ENCODE measurements around the gene TBC1D20.

The TBC1D20 gene

GRCh38 chr20:420166-420620, 42.1 kb downstream of the TBC1D20 start:
- TF ChIP-seq TAF1 (IDR thresholded peaks at IDR 0.05; ENCODE audit: borderline replicate concordance, insufficient read depth, low read length) = no peak
- no peak for TF ChIP-seq FOXP2 (optimal IDR thresholded peaks at IDR 0.05; ENCODE audit: borderline replicate concordance, extremely low read depth, extremely low read length, insufficient read depth)
- no peak for TF ChIP-seq POLR2AphosphoS5 (IDR thresholded peaks at IDR 0.05; ENCODE audit: low read depth, low read length)
- no peak for TF ChIP-seq SIN3A (IDR thresholded peaks at IDR 0.05; ENCODE audit: borderline replicate concordance, insufficient read depth, low read length)

GRCh38 chr20:419556-420165, 42.7 kb downstream of the TBC1D20 start:
- TF ChIP-seq POLR2AphosphoS5 (IDR thresholded peaks at IDR 0.05; ENCODE audit: low read depth, low read length) (no peak), SIN3A (IDR thresholded peaks at IDR 0.05; ENCODE audit: borderline replicate concordance, insufficient read depth, low read length) (no peak), REST (IDR thresholded peaks at IDR 0.05; ENCODE audit: insufficient read depth in 1 of 2, low read depth in 2 of 2, low read length in 2 of 2) (no peak), TAF1 (IDR thresholded peaks at IDR 0.05; ENCODE audit: borderline replicate concordance, insufficient read depth, low read length) (no peak), FOXP2 (optimal IDR thresholded peaks at IDR 0.05; ENCODE audit: borderline replicate concordance, extremely low read depth, extremely low read length, insufficient read depth) (no peak)

GRCh38 chr20:418858-419365, 43.4 kb downstream of the TBC1D20 start:
- TF ChIP-seq POLR2AphosphoS5 (IDR thresholded peaks at IDR 0.05; ENCODE audit: low read depth, low read length) (no peak), SIN3A (IDR thresholded peaks at IDR 0.05; ENCODE audit: borderline replicate concordance, insufficient read depth, low read length) (no peak), FOXP2 (optimal IDR thresholded peaks at IDR 0.05; ENCODE audit: borderline replicate concordance, extremely low read depth, extremely low read length, insufficient read depth) (no peak), REST (IDR thresholded peaks at IDR 0.05; ENCODE audit: insufficient read depth in 1 of 2, low read depth in 2 of 2, low read length in 2 of 2) (no peak), TAF1 (IDR thresholded peaks at IDR 0.05; ENCODE audit: borderline replicate concordance, insufficient read depth, low read length) (no peak)

- TF ChIP-seq TAF1 (IDR thresholded peaks at IDR 0.05; ENCODE audit: borderline replicate concordance, insufficient read depth, low read length) (no peak), REST (IDR thresholded peaks at IDR 0.05; ENCODE audit: insufficient read depth in 1 of 2, low read depth in 2 of 2, low read length in 2 of 2) (no peak), SIN3A (IDR thresholded peaks at IDR 0.05; ENCODE audit: borderline replicate concordance, insufficient read depth, low read length) (no peak), FOXP2 (optimal IDR thresholded peaks at IDR 0.05; ENCODE audit: borderline replicate concordance, extremely low read depth, extremely low read length, insufficient read depth) (no peak), POLR2AphosphoS5 (IDR thresholded peaks at IDR 0.05; ENCODE audit: low read depth, low read length) (no peak)
Measured at GRCh38 chr20:417801-418342, 44.5 kb downstream of the TBC1D20 start.

GRCh38 chr20:416950-417800, 45.2 kb downstream of the TBC1D20 start:
- TF ChIP-seq SIN3A (IDR thresholded peaks at IDR 0.05; ENCODE audit: borderline replicate concordance, insufficient read depth, low read length) (no peak), FOXP2 (optimal IDR thresholded peaks at IDR 0.05; ENCODE audit: borderline replicate concordance, extremely low read depth, extremely low read length, insufficient read depth) (no peak), TAF1 (IDR thresholded peaks at IDR 0.05; ENCODE audit: borderline replicate concordance, insufficient read depth, low read length) (no peak), REST (IDR thresholded peaks at IDR 0.05; ENCODE audit: insufficient read depth in 1 of 2, low read depth in 2 of 2, low read length in 2 of 2) (no peak), POLR2AphosphoS5 (IDR thresholded peaks at IDR 0.05; ENCODE audit: low read depth, low read length) (no peak)

Data from PFSK-1 (cell line).